T-helper 1 cell treated with Interleukin-12 subunit alpha and Interleukin-12 subunit beta and Interleukin-4 antibody, amounts not matched to agents 30 ng/mL and 1 ng/mL, for 36 hours (primary cell): ENCODE data around the gene KNCN. TPM values are rescaled to one million over a fixed set of nuclear protein-coding genes. Genes with fewer than 3 reads are reported as not detected.

ENCODE experiments used
- intact Hi-C: fragments of 100-400 bp; cut with micrococcal nuclease; formaldehyde crosslinking; loops from one replicate; pipeline ENCODE4 v1.15.1; 2024
- total RNA-seq: library from RNA; stranded (reverse); gene quantifications from 2 replicates; pipeline ENCODE4 v1.2.3, GENCODE V29; 2022

KNCN gene
- total RNA-seq: not detected in 2 replicates

- intact Hi-C loops: no loop called here
Measured at GRCh38 chr1:46551597-46552095, at the start of gene KNCN. Gene KNCN, minus strand, starts transcription at chr1:46551647. Its CDS starts 432 bp downstream, at chr1:46551215.

- intact Hi-C loops: no loop called here
Measured at GRCh38 chr1:46599059-46599970, 47.9 kb upstream of the KNCN start.

DNA sequence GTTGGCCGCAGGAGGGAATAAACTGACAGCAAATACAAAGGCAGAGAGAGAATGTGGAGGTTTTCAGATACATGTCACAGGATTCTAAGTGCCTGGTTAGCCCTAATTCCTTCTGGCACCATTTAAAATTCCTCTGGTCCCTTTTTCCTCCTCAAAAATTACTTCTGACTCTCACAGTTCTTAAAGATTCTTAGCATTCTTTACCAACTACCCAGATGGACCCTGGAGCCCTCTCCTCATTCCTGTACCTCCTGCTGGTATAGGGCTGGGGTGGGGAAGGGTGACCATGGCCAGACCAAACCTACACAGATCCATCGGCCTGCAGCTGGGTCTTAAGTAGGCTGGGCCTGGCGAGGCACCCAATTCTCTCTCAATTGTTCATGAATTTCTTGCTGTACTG is 45.4 kb upstream of the KNCN start:
- intact Hi-C loops: no loop called here

- intact Hi-C loops: no loop called here
Measured at GRCh38 chr1:46596036-46596435, 44.6 kb upstream of the KNCN start.

DNA sequence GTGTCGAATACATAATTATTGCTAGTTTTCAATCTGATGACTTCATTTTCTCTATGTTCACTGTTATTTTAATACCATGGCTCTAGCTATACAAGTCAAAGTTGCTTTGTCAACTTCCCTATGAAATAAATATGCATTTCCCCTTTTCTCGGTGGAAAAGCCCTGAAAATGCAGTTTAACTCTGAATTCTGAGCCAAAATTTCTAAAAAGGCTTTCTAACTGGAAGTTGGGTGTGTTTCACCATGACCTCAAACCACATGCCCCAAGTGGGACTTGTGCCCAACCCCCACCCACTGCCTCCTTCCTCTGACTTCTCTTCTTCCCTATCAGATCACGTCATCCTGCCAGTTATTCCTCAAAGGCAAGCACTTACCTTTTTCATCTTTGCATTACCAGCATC is 43.7 kb upstream of the KNCN start:
- intact Hi-C loops: loop anchor here (2.0 kb wide), 1 partner anchor 14 kb away; no protein-coding TSS in a partner anchor

- intact Hi-C loops: loop anchor here (2.0 kb wide), 1 partner anchor 13 kb away; no protein-coding TSS in a partner anchor
Measured at GRCh38 chr1:46594063-46594462, 42.6 kb upstream of the KNCN start.

- intact Hi-C loops: no loop called here
Measured at GRCh38 chr1:46592823-46593222, 41.4 kb upstream of the KNCN start.

DNA sequence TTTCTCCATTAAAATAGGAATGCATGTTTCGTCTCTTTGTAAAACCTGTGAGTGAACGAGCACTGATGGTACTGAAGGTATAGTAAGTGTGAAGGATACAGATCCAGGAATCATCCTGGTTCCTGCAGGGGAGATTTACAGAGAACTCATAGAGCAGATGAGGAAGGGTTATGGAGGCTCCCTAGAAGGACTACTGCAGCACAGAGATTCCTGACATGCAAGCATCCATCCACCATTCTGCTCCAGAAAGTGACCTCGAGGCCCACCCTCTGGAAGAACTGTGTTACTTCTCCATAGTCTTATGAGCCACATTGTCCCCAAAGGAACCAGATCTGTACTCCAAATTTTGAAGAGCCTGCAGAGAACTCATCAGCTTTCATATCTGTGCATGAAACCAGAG is 38.1 kb upstream of the KNCN start:
- intact Hi-C loops: no loop called here

GRCh38 chr1:46587069-46587468 is 35.6 kb upstream of the KNCN start:
- intact Hi-C loops: no loop called here

GRCh38 chr1:46585312-46585938 is 34.0 kb upstream of the KNCN start:
- intact Hi-C loops: no loop called here

- intact Hi-C loops: loop anchor here (5.0 kb wide), 1 partner anchor 36 kb away; no protein-coding TSS in a partner anchor
Measured at GRCh38 chr1:46583494-46583893, 32.0 kb upstream of the KNCN start.

- intact Hi-C loops: loop anchor here (5.0 kb wide), 1 partner anchor 36 kb away; no protein-coding TSS in a partner anchor
Measured at GRCh38 chr1:46582972-46583371, 31.5 kb upstream of the KNCN start.

DNA sequence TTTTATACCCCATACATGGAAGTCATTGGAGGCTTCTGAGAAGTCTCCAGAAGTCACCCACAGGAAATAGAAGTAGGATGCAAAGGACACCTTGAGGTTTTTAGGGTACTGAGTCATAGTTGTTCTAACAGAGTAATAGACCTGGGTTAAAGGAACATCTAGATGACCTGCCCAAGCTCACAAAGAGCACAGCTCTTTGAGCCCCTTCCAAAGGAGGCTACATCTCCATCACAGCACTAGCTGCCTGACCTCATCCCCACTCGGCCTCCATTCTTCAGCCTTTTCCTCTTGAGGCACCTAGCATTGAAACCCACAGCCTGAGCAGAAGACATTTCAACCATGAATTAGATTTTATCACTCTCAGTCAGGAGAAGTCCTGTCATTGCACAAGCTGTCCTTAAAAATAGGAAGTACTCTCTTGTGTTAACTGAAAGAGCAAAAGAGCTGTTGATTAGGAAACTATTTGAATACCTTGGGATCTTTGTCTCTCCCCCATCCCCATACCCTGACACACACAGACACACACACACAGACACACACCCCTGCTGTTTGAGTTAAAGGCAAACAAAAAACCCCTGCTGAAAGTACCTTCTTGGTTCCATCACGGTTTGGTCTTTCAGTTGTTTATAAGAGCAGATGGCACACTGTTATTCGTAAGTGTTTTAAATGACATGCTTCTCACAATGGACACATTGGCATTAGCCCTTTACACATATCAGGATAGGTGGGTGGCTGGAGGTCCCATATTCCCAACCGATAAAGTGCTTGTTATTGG is 30.4 kb upstream of the KNCN start:
- intact Hi-C loops: loop anchor here (1.0 to 5.0 kb wide), 5 partner anchors 13 to 93 kb away; partner anchors contain the start of genes MKNK1 and MOB3C

DNA sequence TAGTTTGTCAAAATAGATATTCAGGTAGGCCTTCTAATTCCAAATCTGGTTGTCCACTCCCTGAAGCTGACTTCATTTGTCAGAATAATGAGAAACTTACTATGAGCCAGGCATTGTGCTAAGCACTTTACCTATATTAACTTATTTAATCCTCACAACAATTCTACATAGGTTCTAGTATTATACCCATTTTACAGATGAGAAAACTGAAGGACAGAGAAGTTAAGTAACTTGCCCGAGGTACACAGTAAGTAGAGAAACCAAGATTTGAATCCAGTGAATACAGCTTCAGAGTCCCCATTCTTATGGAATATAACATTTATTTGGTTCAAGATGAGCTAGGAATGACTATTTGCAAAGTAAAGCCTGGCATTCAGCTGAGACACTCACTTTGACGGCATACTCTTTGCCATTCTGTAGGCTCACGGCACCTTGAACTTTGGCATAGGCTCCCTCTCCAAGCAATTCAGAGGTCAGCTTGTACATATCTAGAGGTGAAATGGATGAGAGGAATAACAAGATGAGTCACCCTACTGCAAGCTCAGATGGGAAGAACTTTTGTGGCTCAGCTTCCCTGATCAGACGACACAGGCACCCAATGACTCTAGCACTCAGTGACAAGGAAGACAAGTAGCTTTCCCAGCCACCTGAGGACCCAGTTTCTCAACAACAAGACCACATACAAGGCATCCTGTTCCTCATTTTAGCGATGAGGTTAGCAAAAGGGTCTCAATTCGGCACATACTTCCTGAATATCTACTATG is 28.9 kb upstream of the KNCN start:
- intact Hi-C loops: loop anchor here (2.0 to 5.0 kb wide), 2 partner anchors 14 to 33 kb away; no protein-coding TSS in a partner anchor

GRCh38 chr1:46577671-46578070 is 26.2 kb upstream of the KNCN start:
- intact Hi-C loops: no loop called here

DNA sequence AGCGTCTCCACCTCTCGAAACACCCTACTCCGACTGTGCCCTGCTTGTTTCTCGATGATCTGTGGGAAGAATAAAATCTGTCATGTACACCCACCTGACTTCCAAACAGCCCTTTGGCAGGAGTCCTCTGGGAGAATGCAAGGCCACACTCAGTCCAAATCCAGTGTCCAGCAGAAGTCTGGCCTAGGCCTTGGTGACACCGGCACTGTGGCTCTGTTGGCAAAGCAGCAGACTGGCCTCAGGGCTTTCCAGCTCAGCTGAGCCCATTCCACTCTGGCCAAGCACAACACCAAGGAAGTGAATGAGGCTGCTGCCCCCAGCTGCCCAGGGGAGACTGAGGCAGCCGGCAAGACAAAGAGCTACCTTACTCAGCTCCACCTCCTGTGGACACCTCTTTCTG is 25.1 kb upstream of the KNCN start:
- intact Hi-C loops: no loop called here

DNA sequence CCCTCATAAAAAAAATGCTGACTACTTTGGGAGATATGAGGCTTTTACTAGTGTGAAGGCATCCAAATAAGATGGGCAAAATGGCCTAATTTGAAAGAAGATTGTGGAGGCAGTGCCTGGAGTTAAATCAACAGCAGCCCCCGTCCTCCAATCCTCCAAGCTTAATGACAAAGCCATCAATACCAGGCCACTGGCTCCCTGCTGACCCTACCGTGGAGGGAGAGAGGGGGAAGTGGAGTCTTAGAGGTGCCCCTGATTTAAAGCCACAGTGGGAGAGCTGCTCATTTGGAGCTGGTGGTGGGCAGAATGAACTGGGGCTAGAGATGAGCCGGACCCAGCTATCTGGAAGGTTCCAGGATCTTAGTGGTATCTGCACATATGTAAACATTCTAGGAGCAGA is 24.3 kb upstream of the KNCN start:
- intact Hi-C loops: no loop called here

GRCh38 chr1:46575300-46575699 is 23.9 kb upstream of the KNCN start:
- intact Hi-C loops: no loop called here

- intact Hi-C loops: no loop called here
Measured at GRCh38 chr1:46571691-46572225, 20.3 kb upstream of the KNCN start.
